SK-N-SH (cell line): ENCODE data around the gene CPHXL2. TPM values are rescaled to one million over a fixed set of nuclear protein-coding genes. Genes with fewer than 3 reads are reported as not detected.
A peak's percentile ranks its signal among the peaks of the same experiment; 100 is the strongest.

Experiments
- CTCF ChIA-PET: fragments of 300-600, 350-600 bp; formaldehyde crosslinking; extraction: SDS; loops from one replicate; lab custom pipeline; 2021; lab: Yijun Ruan, JAX
- POLR2A ChIA-PET: fragments of 350-600 bp; sonication (Branson Sonifier 250); formaldehyde crosslinking; extraction: SDS; loops from one replicate; lab custom pipeline; 2020; ENCODE audit warnings: antibody characterized with exemption, inconsistent platforms; lab: Yijun Ruan, JAX
- DNase-seq: peaks from one replicate; pipeline ENCODE4 v3.0.0; 2012
- H2AFZ ChIP-seq: fragments of 200-600 bp; sonication (generic); 2 replicates; pipeline ENCODE4 v1.8.1; 2016; ENCODE audit warnings: antibody characterized with exemption, mild to moderate bottlenecking, low read depth
- H3F3A ChIP-seq: fragments of 200-600 bp; sonication (generic); replicated peaks from 2 replicates; pipeline ENCODE3; 2016; ENCODE audit warnings: antibody characterized with exemption, mild to moderate bottlenecking; ENCODE audit not compliant: insufficient read depth
- H3K27ac ChIP-seq, 2 experiments: fragments of 200-500 bp in 1 of 2; fragments of 200-600 bp in 1 of 2; sonication (Bioruptor generic) in 1 of 2; sonication (generic), shearing (Covaris generic) in 1 of 2; 2 replicates each; pipeline versions ENCODE4 v1.5.1 to v1.6.1; 2014 to 2016; ENCODE audit warnings: low read depth in 2 of 2, inconsistent platforms in 1 of 2, low read length in 1 of 2, mild to moderate bottlenecking in 1 of 2, mixed read lengths in 1 of 2
- H3K27me3 ChIP-seq: fragments of 200-600 bp; sonication (generic), shearing (Covaris generic); 2 replicates; pipeline ENCODE4 v1.6.1; 2016; ENCODE audit warnings: mixed run types; ENCODE audit not compliant: insufficient read depth
- H3K36me3 ChIP-seq, 2 experiments: fragments of 200-500 bp in 1 of 2; fragments of 200-600 bp in 1 of 2; sonication (Bioruptor generic) in 1 of 2; sonication (generic) in 1 of 2; replicated peaks in 1 of 2; 2 replicates each; pipeline versions ENCODE3 to v1.5.1; 2014 to 2016; ENCODE audit warnings: low read length in 1 of 2, mild to moderate bottlenecking in 1 of 2; ENCODE audit not compliant: insufficient read depth in 2 of 2, control insufficient read depth in 1 of 2
- H3K4me1 ChIP-seq, 2 experiments: fragments of 200-500 bp in 1 of 2; fragments of 200-600 bp in 1 of 2; sonication (Bioruptor generic) in 1 of 2; sonication (generic), shearing (Covaris generic) in 1 of 2; 2 replicates each; pipeline versions ENCODE4 v1.5.1 to v1.6.1; 2014 to 2016; ENCODE audit warnings: low read depth in 1 of 2, low read length in 1 of 2, mixed run types in 1 of 2; ENCODE audit not compliant: insufficient read depth in 2 of 2, control insufficient read depth in 1 of 2
- H3K4me2 ChIP-seq: fragments of 200-600 bp; sonication (generic), shearing (Covaris generic); 2 replicates; pipeline ENCODE4 v1.6.1; 2017; ENCODE audit warnings: mixed run types
- H3K4me3 ChIP-seq, 2 experiments: fragments of 200-500 bp in 1 of 2; fragments of 200-600 bp in 1 of 2; sonication (Bioruptor generic) in 1 of 2; sonication (generic), shearing (Covaris generic) in 1 of 2; 2 replicates each; pipeline versions ENCODE4 v1.5.1 to v1.8.1; 2014 to 2016; ENCODE audit warnings: low read depth in 2 of 2, inconsistent platforms in 1 of 2, low read length in 1 of 2, mild to moderate bottlenecking in 1 of 2, mixed read lengths in 1 of 2, moderate library complexity in 1 of 2
- H3K79me2 ChIP-seq: fragments of 200-600 bp; sonication (generic); 2 replicates; pipeline ENCODE4 v1.8.1; 2017; ENCODE audit warnings: mild to moderate bottlenecking; ENCODE audit not compliant: insufficient read depth
- H3K9ac ChIP-seq: fragments of 200-600 bp; sonication (generic); 2 replicates; pipeline ENCODE4 v1.6.1; 2017; ENCODE audit warnings: mixed run types
- H3K9me2 ChIP-seq: fragments of 200-600 bp; sonication (generic); 2 replicates; pipeline ENCODE4 v1.6.1; 2017; ENCODE audit warnings: mixed run types
- H3K9me3 ChIP-seq: fragments of 200-600 bp; sonication (generic); 2 replicates; pipeline ENCODE4 v1.6.1; 2017; ENCODE audit warnings: mixed run types, mild to moderate bottlenecking, moderate library complexity
- H4K20me1 ChIP-seq: fragments of 200-600 bp; sonication (generic); 2 replicates; pipeline ENCODE4 v1.6.1; 2017; ENCODE audit warnings: mild to moderate bottlenecking, mixed run types; ENCODE audit not compliant: insufficient read depth
- CHD2 ChIP-seq: fragments of 150-350 bp; IDR thresholded peaks from 2 replicates; pipeline ENCODE4 v1.6.1; 2018; ENCODE audit warnings: low read length; ENCODE audit not compliant: partially characterized antibody
- FOSL2 ChIP-seq: IDR thresholded peaks from 2 replicates; pipeline ENCODE4 v1.4.0; 2012; ENCODE audit warnings: low read depth, mild to moderate bottlenecking, moderate library complexity, borderline replicate concordance
- FOXJ3 ChIP-seq: sonication (generic); formaldehyde crosslinking; IDR thresholded peaks from 2 replicates; pipeline ENCODE4 v1.5.1; 2020; ENCODE audit warnings: mild to moderate bottlenecking, missing genetic modification reagents
- FOXM1 ChIP-seq: IDR thresholded peaks from 2 replicates; pipeline ENCODE4 v1.4.0; 2012; ENCODE audit warnings: low read depth, mild to moderate bottlenecking
- GABPA ChIP-seq: IDR thresholded peaks from 2 replicates; pipeline ENCODE4 v1.4.0; 2012; ENCODE audit warnings: low read depth, mild to moderate bottlenecking
- GATA2 ChIP-seq: sonication (generic); formaldehyde crosslinking; IDR thresholded peaks from 2 replicates; pipeline ENCODE4 v1.5.0; 2020; ENCODE audit warnings: mild to moderate bottlenecking, missing genetic modification reagents
- MAX ChIP-seq: IDR thresholded peaks from 2 replicates; pipeline ENCODE4 v1.4.0; 2012; ENCODE audit warnings: low read depth
- MEF2A ChIP-seq: IDR thresholded peaks from 2 replicates; pipeline ENCODE4 v1.4.0; 2012; ENCODE audit warnings: low read depth, borderline replicate concordance
- MXI1 ChIP-seq: IDR thresholded peaks from 2 replicates; pipeline ENCODE4 v1.6.1; 2012; ENCODE audit warnings: mild to moderate bottlenecking, low read depth, low read length, improper control_type of control experiment
- NFIC ChIP-seq: IDR thresholded peaks from 2 replicates; pipeline ENCODE4 v1.4.0; 2012; ENCODE audit warnings: borderline replicate concordance
- NRF1 ChIP-seq: IDR thresholded peaks from 2 replicates; pipeline ENCODE4 v1.6.1; 2012; ENCODE audit warnings: low read depth, mild to moderate bottlenecking, low read length
- PBX3 ChIP-seq: IDR thresholded peaks from 2 replicates; pipeline ENCODE4; 2012
- POLR2AphosphoS5 ChIP-seq: IDR thresholded peaks from 2 replicates; pipeline ENCODE4 v1.6.1; 2012; ENCODE audit warnings: low read depth, low read length
- RAD21 ChIP-seq: IDR thresholded peaks from 2 replicates; pipeline ENCODE4 v1.6.1; 2012; ENCODE audit warnings: mild to moderate bottlenecking, low read length
- RCOR1 ChIP-seq: fragments of 150-350 bp; IDR thresholded peaks from 2 replicates; pipeline ENCODE4 v1.6.1; 2017; ENCODE audit warnings: antibody characterized with exemption, low read length
- REST ChIP-seq: IDR thresholded peaks from 2 replicates; pipeline ENCODE4 v1.6.1; 2012; ENCODE audit warnings: mild to moderate bottlenecking, low read depth, low read length, moderate library complexity
- RFX5 ChIP-seq: IDR thresholded peaks from 2 replicates; pipeline ENCODE4 v1.6.1; 2012; ENCODE audit warnings: mild to moderate bottlenecking, improper control_type of control experiment, low read length
- SIN3A ChIP-seq: IDR thresholded peaks from 2 replicates; pipeline ENCODE4 v1.6.1; 2012; ENCODE audit warnings: low read depth, mild to moderate bottlenecking, low read length, moderate library complexity, borderline replicate concordance
- SMC3 ChIP-seq: IDR thresholded peaks from 2 replicates; pipeline ENCODE4 v1.6.1; 2012; ENCODE audit warnings: low read depth, low read length, improper control_type of control experiment
- TAF1 ChIP-seq: IDR thresholded peaks from 2 replicates; pipeline ENCODE4 v1.6.1; 2012; ENCODE audit warnings: low read depth, mild to moderate bottlenecking, low read length, moderate library complexity, borderline replicate concordance
- TCF12 ChIP-seq: IDR thresholded peaks from 2 replicates; pipeline ENCODE4 v1.4.0; 2012
- TEAD4 ChIP-seq: IDR thresholded peaks from 2 replicates; pipeline ENCODE4 v1.4.0; 2012; ENCODE audit warnings: mild to moderate bottlenecking, borderline replicate concordance; ENCODE audit not compliant: insufficient read depth
- YY1 ChIP-seq: IDR thresholded peaks from 2 replicates; pipeline ENCODE4 v1.4.0; 2012; ENCODE audit warnings: low read depth, mild to moderate bottlenecking
- WGBS: methylation state at CpG from one replicate; pipeline ENCODE4 v1.1.6; 2017; ENCODE audit warnings: low lambda C conversion rate; 5-methylcytosine and 5-hydroxymethylcytosine counted together
- polyA plus RNA-seq, 3 experiments: library from polyadenylated mRNA; depleted of rRNA; stranded (reverse); fragments of >200 nt; gene quantifications; 2 replicates each; pipeline ENCODE4 v1.2.3, GENCODE V29; 2012

Gene CPHXL2
- polyA plus RNA-seq, 1 of the 3 experiments (the other 2 are of a cell fraction): not detected

GRCh38 chr16:75647492-75648264 lies 29.1 kb downstream of the CPHXL2 start, which contains the start of the genes KARS1 and TERF2IP:
Gene KARS1, minus strand, starts transcription at chr16:75647665. Its CDS starts 26 bp downstream, at chr16:75647639.
Gene TERF2IP, plus strand, starts transcription at chr16:75647773. Its CDS starts 110 bp downstream, at chr16:75647883.
- Histone ChIP-seq H3K9ac (peak within 1 kb of the TSS; percentile 97), H3K4me2 (peak within 1 kb of the TSS; percentile 93), H3K36me3 (peaks cover 25 to 26% of the 10 kb centered on the region in 2 experiments), H2AFZ (peak within 1 kb of the TSS; percentile 91), H3K4me3 (peak within 1 kb of the TSS; percentile 88 to 90), H3F3A (peaks cover 1% of the 10 kb centered on the region), H3K79me2 (peaks cover 97% of the 10 kb centered on the region), H3K4me1 (peaks cover 6 to 18% of the 10 kb centered on the region in 2 experiments; a peak in 3 of 4 replicates), H3K9me2 (no peaks in the 10 kb centered on the region), H3K27ac (peak within 1 kb of the TSS; percentile 72 to 92), H3K27me3 (no peaks in the 10 kb centered on the region), H3K9me3 (no peaks in the 10 kb centered on the region), H4K20me1 (peaks cover 38% of the 10 kb centered on the region)
- 0% methylated on average over 16 of the region's 76 CpGs for WGBS
- TF ChIP-seq SIN3A: peak; percentile 63; the same call in 1 of the 2 replicates
- TF ChIP-seq SMC3: no peak
- peak; percentile 25; the same call in 1 of the 2 replicates for TF ChIP-seq TCF12
- no peak for TF ChIP-seq MEF2A
- TF ChIP-seq PBX3: peak; percentile 63
- TF ChIP-seq GATA2 (CRISPR knock-in tag): no peak
- TF ChIP-seq MAX: peak; percentile 65; the same call in 1 of the 2 replicates
- no peak for TF ChIP-seq FOSL2
- no peak for TF ChIP-seq RCOR1
- no peak for TF ChIP-seq FOXM1
- peak; percentile 96 for TF ChIP-seq MXI1
- peak; percentile 96 for TF ChIP-seq YY1
- TF ChIP-seq FOXJ3 (CRISPR knock-in tag): no peak
- TF ChIP-seq POLR2AphosphoS5: peak; percentile 90; the same call in 1 of the 2 replicates
- no peak for TF ChIP-seq NFIC
- peak; percentile 68 for TF ChIP-seq CHD2
- peak; percentile 95 for TF ChIP-seq GABPA
- no peak for TF ChIP-seq TEAD4
- TF ChIP-seq TAF1: peak; percentile 81
- no peak for TF ChIP-seq RAD21
- TF ChIP-seq NRF1: peak; percentile 96
- no peak for TF ChIP-seq REST
- TF ChIP-seq RFX5: no peak
- ChIA-PET CTCF (interaction anchor here (1.2 to 1.4 kb wide), 2 partner anchors 116 to 409 kb away, joined by 3 read pairs; no protein-coding TSS in a partner anchor), POLR2A (interaction anchor here (0.6 to 1.9 kb wide), 3 partner anchors 17 to 174 kb away, joined by 3 to 7 read pairs (median 5); partner anchors contain the start of gene ADAT1)
- peak; percentile 98 for DNase-seq
